K562 (cell line): Measurements from ENCODE around the gene FTSJ1. TPM values are rescaled to one million over a fixed set of nuclear protein-coding genes. Genes with fewer than 3 reads are reported as not detected.

Source experiments
- ATAC-seq: fragments of 200-7000 bp; cut with Tn5 transposase; 3 replicates; pipeline ENCODE4 v1.9.1; 2020; ENCODE audit warnings: moderate library complexity
- BruUV-seq: library from RNA; stranded (reverse); fragments of 400-500 nt; replicated peaks from 2 replicates; lab custom pipeline; 2021; lab: Mats Ljungman, UMichigan
- CTCF ChIA-PET: fragments of 300-600 bp; formaldehyde crosslinking; extraction: SDS; loops from one replicate; lab custom pipeline; 2021; ENCODE audit warnings: low intra/inter-chr PET ratio; lab: Yijun Ruan, JAX
- POLR2A ChIA-PET: fragments of 300-600, 350-650 bp; sonication (Branson Sonifier 250); formaldehyde crosslinking; extraction: SDS; loops from one replicate; lab custom pipeline; 2021; ENCODE audit warnings: antibody characterized with exemption, inconsistent platforms; lab: Yijun Ruan, JAX
- DNase-seq, 4 experiments: peaks; one replicate each; pipeline versions ENCODE4 v3.0.0 to v3.0.0-alpha.2; 2011 to 2018; ENCODE audit warnings: low spot score in 3 of 4, mixed read lengths in 3 of 4; ENCODE audit errors: extremely low read depth in 1 of 4
- FAIRE-seq: peaks from 2 replicates; lab custom pipeline; 2011; peaks lifted over from hg19 to GRCh38; lab: Jason Lieb, UNC
- H2AFZ ChIP-seq: 2 replicates; pipeline ENCODE4 v1.6.0; 2011; ENCODE audit warnings: low read depth, low read length, control low read depth, inconsistent platforms
- H3K27ac ChIP-seq: fragments of 200-600 bp; 3 replicates; pipeline ENCODE4 v1.8.0; 2011; ENCODE audit warnings: low read depth, mild to moderate bottlenecking, control low read depth, inconsistent platforms, low read length, moderate library complexity, mixed read lengths; ENCODE audit errors: extremely low read depth
- H3K27me3 ChIP-seq, 2 experiments: fragments of 300-600 bp in 1 of 2; 2 replicates in 1 of 2; 3 replicates in 1 of 2; pipeline versions ENCODE4 v1.6.0 to v1.8.0; 2011; ENCODE audit warnings: inconsistent platforms in 2 of 2, low read length in 2 of 2, mild to moderate bottlenecking in 1 of 2, mixed read lengths in 1 of 2, moderate library complexity in 1 of 2; ENCODE audit not compliant: control insufficient read depth in 2 of 2, insufficient read depth in 2 of 2
- H3K36me3 ChIP-seq: fragments of 300-600 bp; 3 replicates; pipeline ENCODE4 v1.8.0; 2011; ENCODE audit warnings: mild to moderate bottlenecking, low read length, inconsistent platforms; ENCODE audit not compliant: control insufficient read depth, insufficient read depth
- H3K4me1 ChIP-seq, 2 experiments: fragments of 200-600 bp in 1 of 2; replicated peaks in 1 of 2; 2 replicates in 1 of 2; 3 replicates in 1 of 2; pipeline versions ENCODE4 v1.5.1 to v1.8.0; 2011; ENCODE audit warnings: inconsistent platforms in 2 of 2, low read length in 2 of 2, mild to moderate bottlenecking in 1 of 2, mixed read lengths in 1 of 2, moderate library complexity in 1 of 2; ENCODE audit not compliant: control insufficient read depth in 2 of 2, insufficient read depth in 2 of 2
- H3K4me2 ChIP-seq: 2 replicates; pipeline ENCODE4 v1.6.1; 2011; ENCODE audit warnings: low read length, control low read depth, inconsistent platforms, mixed read lengths; ENCODE audit not compliant: insufficient read depth
- H3K4me3 ChIP-seq: fragments of 200-600 bp; sonication (generic), shearing (Covaris generic); 2 replicates; pipeline ENCODE4 v1.5.1; 2016; ENCODE audit warnings: control low read depth, inconsistent platforms
- H3K79me2 ChIP-seq: fragments of 200-600 bp; 3 replicates; pipeline ENCODE4 v1.8.0; 2011; ENCODE audit warnings: low read length, inconsistent platforms; ENCODE audit not compliant: control insufficient read depth, insufficient read depth
- H3K9ac ChIP-seq, 2 experiments: 2 replicates each; pipeline versions ENCODE4 v1.6.0 to v1.6.1; 2011; ENCODE audit warnings: low read depth in 2 of 2, low read length in 2 of 2, control low read depth in 1 of 2, inconsistent platforms in 1 of 2, mild to moderate bottlenecking in 1 of 2, mixed read lengths in 1 of 2; ENCODE audit not compliant: insufficient read depth in 1 of 2
- H3K9me1 ChIP-seq: one replicate; pipeline ENCODE4 v1.6.0; 2011; ENCODE audit warnings: inconsistent platforms, mild to moderate bottlenecking, low read length, moderate library complexity; ENCODE audit not compliant: control insufficient read depth, insufficient read depth
- H3K9me3 ChIP-seq: replicated peaks from 2 replicates; pipeline ENCODE4 v1.5.1; 2011; ENCODE audit warnings: low read depth, low read length, inconsistent platforms; ENCODE audit not compliant: control insufficient read depth, insufficient read depth
- H4K20me1 ChIP-seq: replicated peaks from 2 replicates; pipeline ENCODE4 v1.6.1; 2011; ENCODE audit warnings: low read length, inconsistent platforms, mixed read lengths; ENCODE audit not compliant: control insufficient read depth, insufficient read depth
- ARID1B ChIP-seq: fragments of 450-650 bp; IDR thresholded peaks from 2 replicates; pipeline ENCODE4 v1.6.1; 2016; ENCODE audit warnings: antibody characterized with exemption, mild to moderate bottlenecking, inconsistent platforms
- CBFA2T2 ChIP-seq: fragments of 450-650 bp; conservative IDR thresholded peaks from 2 replicates; pipeline ENCODE4 v1.6.1; 2017; ENCODE audit warnings: mild to moderate bottlenecking
- CBFA2T3 ChIP-seq: fragments of 450-650 bp; IDR thresholded peaks from 2 replicates; pipeline ENCODE4 v1.6.1; 2017
- CREM ChIP-seq: IDR thresholded peaks from 2 replicates; pipeline ENCODE4 v1.6.1; 2014; ENCODE audit warnings: antibody characterized with exemption, low read depth
- DACH1 ChIP-seq: fragments of 450-650 bp; IDR thresholded peaks from 2 replicates; pipeline ENCODE4 v1.6.1; 2018; ENCODE audit not compliant: partially characterized antibody
- DPF2 ChIP-seq: fragments of 450-650 bp; IDR thresholded peaks from 2 replicates; pipeline ENCODE4 v1.6.1; 2016
- HNRNPL ChIP-seq: fragments of 200-400 bp; formaldehyde crosslinking; IDR thresholded peaks from 2 replicates; pipeline ENCODE4 v1.6.1; 2017; ENCODE audit warnings: low read depth, mild to moderate bottlenecking, low read length
- KLF16 ChIP-seq: IDR thresholded peaks from 2 replicates; pipeline ENCODE4 v1.6.1; 2016; ENCODE audit warnings: antibody characterized with exemption
- MEF2D ChIP-seq: conservative IDR thresholded peaks from 2 replicates; pipeline ENCODE4 v1.6.1; 2016; ENCODE audit warnings: low read depth, missing genetic modification characterization, missing compliant biosample characterization
- MLLT1 ChIP-seq, 2 experiments: fragments of 450-650 bp; IDR thresholded peaks; 2 replicates each; pipeline ENCODE4 v1.6.1; 2016
- NCOR1 ChIP-seq: fragments of 450-650 bp; IDR thresholded peaks from 2 replicates; pipeline ENCODE4 v1.6.1; 2016; ENCODE audit warnings: mild to moderate bottlenecking, moderate library complexity
- NFIC ChIP-seq: fragments of 450-650 bp; IDR thresholded peaks from 2 replicates; pipeline ENCODE4 v1.6.1; 2017; ENCODE audit warnings: mild to moderate bottlenecking, inconsistent platforms
- POLR2A ChIP-seq: fragments of 450-650 bp; conservative IDR thresholded peaks from 2 replicates; pipeline ENCODE4 v1.6.1; 2016
- RBBP5 ChIP-seq: fragments of 200-600 bp; sonication (generic); IDR thresholded peaks from 2 replicates; pipeline ENCODE4 v1.6.1; 2012; ENCODE audit warnings: borderline replicate concordance, mild to moderate bottlenecking, low read length, control low read depth, inconsistent platforms; ENCODE audit not compliant: insufficient read depth, poor library complexity, severe bottlenecking
- SIN3A ChIP-seq, 2 experiments: fragments of 150-350 bp in 1 of 2; IDR thresholded peaks; 2 replicates each; pipeline ENCODE4 v1.6.1; 2011 to 2016; ENCODE audit warnings: borderline replicate concordance in 2 of 2, low read depth in 2 of 2, low read length in 2 of 2, mild to moderate bottlenecking in 2 of 2, moderate library complexity in 2 of 2; ENCODE audit not compliant: control insufficient read depth in 1 of 2
- SMARCA4 ChIP-seq: fragments of 450-650 bp; IDR thresholded peaks from 2 replicates; pipeline ENCODE4 v1.6.1; 2016
- SMARCE1 ChIP-seq: fragments of 450-650 bp; IDR thresholded peaks from 2 replicates; pipeline ENCODE4 v1.7.1; 2016; ENCODE audit warnings: mild to moderate bottlenecking
- SNIP1 ChIP-seq: fragments of 450-650 bp; IDR thresholded peaks from 2 replicates; pipeline ENCODE4 v1.7.1; 2017; ENCODE audit warnings: low read depth, mild to moderate bottlenecking
- SUPT5H ChIP-seq: fragments of 450-650 bp; IDR thresholded peaks from 2 replicates; pipeline ENCODE4 v1.6.1; 2016
- TAL1 ChIP-seq: fragments of 450-650 bp; IDR thresholded peaks from 2 replicates; pipeline ENCODE4 v1.6.1; 2016; ENCODE audit warnings: mild to moderate bottlenecking
- TCF3 ChIP-seq: sonication (generic); formaldehyde crosslinking; IDR thresholded peaks from 2 replicates; pipeline ENCODE4 v1.4.0; 2020; ENCODE audit warnings: mild to moderate bottlenecking, missing genetic modification reagents
- TRIM24 ChIP-seq, 2 experiments: fragments of 450-650 bp; IDR thresholded peaks; 2 replicates each; pipeline ENCODE4 v1.6.1; 2016
- ZNF197 ChIP-seq: fragments of 200-800 bp; sonication (Bioruptor generic); IDR thresholded peaks from 2 replicates; pipeline ENCODE4 v1.6.1; 2016; ENCODE audit warnings: low read depth, missing genetic modification characterization, missing compliant biosample characterization
- WGBS: fragments of 100-300 bp; shearing (Covaris generic); methylation state at CpG from one replicate; pipeline ENCODE4 v1.1.6; 2016; ENCODE audit warnings: low coverage, mixed read lengths; ENCODE audit not compliant: insufficient coverage; ENCODE audit errors: missing lambda C conversion rate; 5-methylcytosine and 5-hydroxymethylcytosine counted together
- in situ Hi-C: fragments of 300-500 bp; cut with MboI; formaldehyde crosslinking; loops from 4 replicates; pipeline ENCODE4 v1.15.0; 2018; ENCODE audit warnings: inconsistent platforms, mixed read lengths
- intact Hi-C: fragments of 100-400 bp; cut with micrococcal nuclease; formaldehyde crosslinking; loops from 2 replicates; pipeline ENCODE4 v1.14.2; 2022
- polyA plus RNA-seq, 8 experiments: library from polyadenylated mRNA; depleted of rRNA in 4 of 8; stranded (reverse) in 5 of 8; unstranded in 3 of 8; fragments of >200 nt; fragmentation: Nextera tagmentation in 2 of 8; fragmentation: Illumina TruSeq in 1 of 8; extraction: Ambion mirVana in 2 of 8; extraction: Trizol in 1 of 8; gene quantifications; 2 replicates each; pipeline versions ENCODE4 v1.2.1 to v1.2.3, GENCODE V29; 2011 to 2014; ENCODE audit warnings: inconsistent platforms in 1 of 8, missing spikeins in 1 of 8
- total RNA-seq, 7 experiments: library from RNA; depleted of rRNA in 6 of 7; stranded (reverse); fragments of >200 nt in 6 of 7; fragmentation: Illumina TruSeq in 2 of 7; extraction: Trizol in 2 of 7; gene quantifications; 2 replicates each; pipeline versions ENCODE4 v1.2.1 to v1.2.3, GENCODE V29; 2011 to 2021; ENCODE audit warnings: low replicate concordance in 1 of 7
- TF ChIP-seq, protein P1 (sequence below): sonication (generic); formaldehyde crosslinking; IDR thresholded peaks from 2 replicates; pipeline ENCODE4 v1.8.0; 2022; ENCODE audit warnings: missing genetic modification reagents, mild to moderate bottlenecking, moderate library complexity, borderline replicate concordance

FTSJ1 gene
- total and polyA plus RNA-seq, 9 of the 15 experiments (the other 6 are each of a cell fraction or from before 2014, with no cell fraction given) = 12.2 to 95.6 (median 71.6) TPM

- CTCF ChIA-PET = no interaction called here
- intact Hi-C loops (loop anchor here (5.0 kb wide), 1 partner anchor 210 kb away; the partner anchor contains the start of gene SSX1), in situ Hi-C loops (no loop called here)
- POLR2A ChIA-PET = interaction anchor here (0.5 to 1.9 kb wide), 8 partner anchors 9 to 609 kb away, joined by 3 to 8 read pairs (median 3); partner anchors contain the start of gene RBM3
- WGBS = 0% methylated on average over 1 of the region's 10 CpGs
- peak; percentile 60 to 76 (median 64) for DNase-seq
- peak; percentile 79 for FAIRE-seq
- H3K27me3 ChIP-seq = no peaks in the 10 kb centered on the region
- peaks cover 61% of the 10 kb centered on the region for H3K79me2 ChIP-seq
- peak overlapping the region; percentile 78 for H3K4me3 ChIP-seq
- no peaks in the 10 kb centered on the region for H3K9me1 ChIP-seq
- H3K4me1 ChIP-seq = peaks cover 28 to 47% of the 10 kb centered on the region in 2 experiments; a peak in 4 of 5 replicates
- no peaks in the 10 kb centered on the region for H3K9me3 ChIP-seq
- peak; percentile 54 for ATAC-seq
- H3K4me2 ChIP-seq = peak overlapping the region; percentile 94
- peak overlapping the region; percentile 72 for H2AFZ ChIP-seq
- peaks cover 40% of the 10 kb centered on the region for H3K36me3 ChIP-seq
- no peaks in the 10 kb centered on the region for H4K20me1 ChIP-seq
- peak overlapping the region; percentile 94 to 96 for H3K9ac ChIP-seq
- H3K27ac ChIP-seq = peak overlapping the region; percentile 91
- BruUV-seq = no TSS peak
- TF ChIP-seq, protein P1, sequence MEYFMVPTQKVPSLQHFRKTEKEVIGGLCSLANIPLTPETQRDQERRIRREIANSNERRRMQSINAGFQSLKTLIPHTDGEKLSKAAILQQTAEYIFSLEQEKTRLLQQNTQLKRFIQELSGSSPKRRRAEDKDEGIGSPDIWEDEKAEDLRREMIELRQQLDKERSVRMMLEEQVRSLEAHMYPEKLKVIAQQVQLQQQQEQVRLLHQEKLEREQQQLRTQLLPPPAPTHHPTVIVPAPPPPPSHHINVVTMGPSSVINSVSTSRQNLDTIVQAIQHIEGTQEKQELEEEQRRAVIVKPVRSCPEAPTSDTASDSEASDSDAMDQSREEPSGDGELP = peak; percentile 70; the same call in 1 of the 2 replicates
- TF ChIP-seq DACH1 = peak; percentile 80
- TF ChIP-seq CBFA2T3 = peak; percentile 92
- peak; percentile 29; the same call in 1 of the 2 replicates for TF ChIP-seq POLR2A
- peak in 1 of 2 experiments; percentile 10; a peak in 2 of 4 replicates for TF ChIP-seq TRIM24 (IDR thresholded peaks at IDR 0.05)
- TF ChIP-seq TAL1 = peak; percentile 70
- 0 out of 4 replicates have a peak, but pooled peaks of 1 of the 2 experiments have one; percentile 11 for TF ChIP-seq MLLT1 (IDR thresholded peaks at IDR 0.05)
- no peak for TF ChIP-seq ZNF197 (CRISPR knock-in tag)
- peak; percentile 71 for TF ChIP-seq TCF3 (CRISPR knock-in tag)
- peak; percentile 58 for TF ChIP-seq NFIC
- peak; percentile 18; the same call in 1 of the 2 replicates for TF ChIP-seq KLF16
- TF ChIP-seq DPF2 = peak; percentile 68; the same call in 1 of the 2 replicates
- peak; percentile 84 for TF ChIP-seq CBFA2T2
- TF ChIP-seq SMARCA4 = peak; percentile 48; the same call in 1 of the 2 replicates
- TF ChIP-seq ARID1B = peak; percentile 87
- TF ChIP-seq RBBP5 = no peak
- 0 out of 2 replicates have a peak, but pooled peaks have one; percentile 19 for TF ChIP-seq SUPT5H
- no peak for TF ChIP-seq SNIP1
- TF ChIP-seq SMARCE1 = peak; percentile 10; the same call in 1 of the 2 replicates
- TF ChIP-seq NCOR1 = peak; percentile 80
- peak in 1 of 2 experiments; percentile 24; a peak in 1 of 4 replicates for TF ChIP-seq SIN3A (IDR thresholded peaks at IDR 0.05; ENCODE audit: borderline replicate concordance in 2 of 2, control insufficient read depth in 1 of 2, low read depth in 2 of 2, low read length in 2 of 2)
- no peak for TF ChIP-seq HNRNPL
- TF ChIP-seq MEF2D (tag) = no peak
- 0 out of 2 replicates have a peak, but pooled peaks have one; percentile 7 for TF ChIP-seq CREM
Measured at GRCh38 chrX:48467281-48467761, 8.7 kb upstream of the FTSJ1 start.
